Iris pigment epithelial cell (primary cell): Measurements from ENCODE around the gene ACTR1B.
"Not testable (repeated sequence)": the region's sequence is repeated elsewhere in the genome, so short reads cannot be mapped to it uniquely, and the experiment has no call there.

ENCODE experiments used
- DNase-seq: peaks from one replicate; pipeline ENCODE4 v3.0.0-alpha.2; 2011; ENCODE audit warnings: low read depth

Gene ACTR1B

DNA sequence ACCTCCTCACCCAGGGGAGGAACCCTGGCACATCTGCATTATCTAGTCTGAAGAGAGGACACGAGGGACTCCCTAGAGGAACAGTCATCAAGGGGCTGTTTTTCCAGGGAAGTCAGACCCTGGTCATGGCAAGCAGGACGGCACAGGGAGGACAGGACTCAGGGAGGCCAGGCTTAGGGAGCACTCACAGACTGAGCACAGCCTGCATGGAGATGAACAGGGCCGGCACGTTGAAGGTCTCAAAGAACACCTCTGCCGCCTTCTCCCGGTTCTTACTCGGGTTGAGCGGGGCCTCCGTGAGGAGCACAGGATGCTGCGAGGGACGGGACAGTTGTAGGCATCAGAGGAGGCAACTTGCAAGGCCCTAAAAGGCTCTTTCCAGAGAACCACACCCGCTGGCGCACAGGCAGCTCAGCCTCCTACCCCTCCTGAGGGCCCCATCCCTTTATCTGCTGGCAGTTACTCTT, 5.1 kb downstream of the ACTR1B start:
- no peak for DNase-seq

DNA sequence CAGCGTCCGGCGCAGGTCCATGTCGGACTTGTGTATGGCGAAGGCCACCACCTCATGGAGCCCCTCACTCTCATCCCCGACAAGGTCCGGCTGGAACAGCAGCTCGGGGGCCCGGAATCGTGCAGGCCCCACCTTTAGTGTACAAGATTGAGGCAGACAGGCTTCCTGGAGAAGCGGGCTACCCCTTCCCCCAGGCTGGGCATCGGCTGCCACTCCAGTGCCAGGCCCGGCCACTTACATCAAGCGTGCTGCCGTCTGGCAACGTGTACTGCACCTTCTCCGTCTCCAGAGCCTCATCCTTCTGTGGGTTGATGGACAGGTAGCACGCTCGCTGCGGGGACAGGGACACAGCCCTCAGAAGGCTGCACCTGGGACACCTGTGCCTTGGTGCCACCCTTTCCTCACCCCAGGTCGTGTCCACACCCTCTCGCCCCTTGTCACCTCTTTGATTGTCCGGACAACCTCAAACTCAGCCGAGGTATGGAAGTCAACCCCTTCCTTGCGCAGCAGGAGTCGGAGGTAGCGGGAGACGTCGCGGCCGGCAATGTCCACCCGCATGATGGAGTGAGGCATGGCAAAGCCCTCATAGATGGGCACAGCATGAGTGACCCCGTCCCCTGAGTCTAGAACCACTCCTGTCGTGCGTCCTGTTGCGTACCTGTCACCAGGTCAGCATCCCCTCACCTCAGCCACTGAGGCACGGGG, 5.7 kb downstream of the ACTR1B start:
- DNase-seq: no peak

DNA sequence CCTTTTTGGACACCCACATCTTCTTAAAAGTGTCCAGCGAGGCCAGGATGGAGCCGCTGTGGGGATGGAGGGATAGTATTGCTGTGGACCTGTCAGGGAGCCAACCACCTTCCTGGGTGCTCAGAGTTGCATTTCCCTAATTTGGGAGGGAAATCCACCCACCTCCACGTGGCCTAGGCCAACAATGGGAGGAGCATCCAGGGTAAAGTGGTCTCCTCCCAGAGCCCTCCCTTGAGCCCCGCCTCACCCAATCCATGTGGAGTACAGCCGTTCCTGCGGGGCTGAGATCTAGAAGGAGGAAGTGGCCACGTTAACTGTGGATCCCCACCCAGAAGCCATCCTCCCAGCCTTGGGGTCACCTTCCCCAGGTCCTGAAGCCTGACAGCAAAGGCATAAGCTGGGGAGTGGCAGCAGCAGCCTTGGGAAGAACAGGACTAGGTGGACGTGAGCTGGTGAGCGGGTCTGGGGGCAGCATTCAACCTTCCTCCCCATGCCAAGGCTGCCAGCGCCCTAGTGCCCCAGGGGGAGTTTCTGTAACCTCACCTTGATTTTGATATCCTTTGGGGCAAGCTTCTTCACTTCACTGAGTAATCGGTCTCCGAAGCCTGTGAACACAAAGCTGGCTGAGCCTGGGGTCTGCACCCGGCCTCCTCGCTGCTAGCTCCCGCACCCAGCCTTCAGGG, 6.8 kb downstream of the ACTR1B start:
- no peak for DNase-seq

DNA sequence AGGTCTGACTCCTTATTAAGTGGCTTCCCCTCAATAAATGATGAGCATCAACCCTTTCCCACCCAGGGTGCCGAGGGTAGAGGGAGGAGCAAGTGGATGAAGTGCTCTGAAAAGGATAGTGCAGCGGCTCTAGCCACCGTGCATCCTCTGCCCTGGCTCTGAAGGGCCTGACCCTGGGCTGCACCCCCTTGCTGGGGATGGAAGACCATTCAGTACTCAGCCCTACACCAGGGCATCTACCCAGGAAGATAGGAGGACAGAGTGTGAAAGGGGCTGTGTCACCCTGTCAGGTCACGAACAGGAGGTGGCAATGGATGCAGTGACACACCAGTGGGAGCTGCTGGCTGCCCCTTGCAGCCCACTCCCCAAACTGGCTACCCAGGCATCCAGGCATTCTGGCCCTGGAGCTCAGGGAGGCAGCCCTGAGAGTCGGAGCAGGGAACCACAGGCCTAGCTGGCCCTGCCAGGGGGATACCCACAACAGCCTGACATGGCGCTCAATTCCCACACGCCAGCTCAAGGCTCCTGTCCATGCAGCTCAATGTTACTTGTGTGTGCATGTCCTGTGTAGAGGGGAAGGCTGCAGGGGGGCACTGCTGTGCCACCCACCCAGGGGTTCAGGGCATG, 7.6 kb downstream of the ACTR1B start:
- no peak for DNase-seq

DNA sequence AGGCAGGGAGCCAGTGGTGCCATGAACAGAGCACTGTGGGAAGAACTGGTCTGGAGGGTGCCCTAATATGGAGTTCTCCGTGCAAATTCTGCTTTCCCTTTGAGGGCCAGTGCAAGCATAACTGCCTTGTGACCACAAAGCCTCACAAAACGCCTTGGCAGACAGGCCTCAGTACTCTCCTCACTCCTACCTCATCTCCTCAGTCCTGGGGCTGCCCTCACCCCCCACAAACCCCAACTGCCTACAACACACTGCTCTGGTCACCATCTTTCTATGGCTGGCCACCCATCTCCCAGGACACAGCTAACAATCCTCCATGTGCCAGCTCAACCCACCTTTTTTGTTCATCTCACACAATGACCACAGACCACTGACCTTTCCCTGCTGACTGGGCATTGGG, 9.1 kb downstream of the ACTR1B start:
- DNase-seq: no peak

DNA sequence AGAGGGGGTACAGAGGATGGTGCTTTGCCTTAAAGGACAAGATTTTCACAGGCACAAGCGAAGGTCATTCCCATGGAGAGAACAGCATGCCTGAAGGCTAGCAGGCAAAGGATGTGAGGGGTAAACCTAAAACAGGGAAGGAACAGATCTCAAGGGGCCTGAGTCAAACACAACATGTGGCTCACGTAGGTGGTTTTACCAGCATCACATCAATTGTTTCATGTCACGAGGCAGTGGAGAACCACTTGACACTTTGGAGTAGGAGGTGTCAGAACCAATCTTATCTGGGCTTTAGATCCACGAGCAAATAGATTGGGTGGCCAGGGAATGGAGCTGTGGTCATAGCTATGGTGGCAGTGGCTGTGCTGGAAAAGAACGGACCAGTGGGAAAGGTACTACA, 9.5 kb downstream of the ACTR1B start:
- DNase-seq: no peak

DNA sequence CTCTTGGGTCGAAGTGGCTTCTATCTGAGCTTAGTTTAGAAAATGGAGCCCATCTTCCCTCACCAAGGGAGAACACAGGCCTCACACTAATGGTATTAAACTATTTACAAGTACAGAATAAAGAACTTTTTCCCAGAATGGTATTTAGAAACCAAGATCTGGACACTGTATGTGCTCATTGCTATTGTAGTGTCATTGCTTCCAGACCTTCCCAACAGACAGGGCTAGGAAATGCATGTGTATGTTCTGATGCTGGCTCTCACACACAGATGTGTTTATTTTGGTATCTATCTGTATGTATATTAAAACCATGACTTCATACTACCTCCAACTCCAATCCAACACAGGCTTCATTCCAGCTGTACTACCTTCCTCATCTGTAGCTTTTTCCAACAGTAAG, 10.0 kb downstream of the ACTR1B start:
- DNase-seq: no peak

DNA sequence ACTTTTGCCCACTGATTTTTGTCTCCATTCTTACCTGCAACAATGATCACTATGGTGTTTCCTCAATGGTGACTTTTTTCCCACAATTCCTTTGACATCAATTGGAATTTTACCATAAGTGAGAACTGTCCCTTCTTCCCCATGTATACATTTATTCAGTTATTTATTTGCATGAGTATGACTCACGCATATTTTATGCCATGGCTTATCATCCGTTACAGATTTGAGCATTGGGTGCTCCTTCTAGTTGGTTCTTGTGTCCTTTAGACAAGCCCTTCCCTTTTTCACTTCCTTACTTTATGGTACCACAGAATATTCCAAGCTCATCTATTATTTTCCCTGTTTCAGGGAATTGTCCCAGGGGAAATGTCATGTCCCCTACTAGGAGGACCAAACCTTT, 10.4 kb downstream of the ACTR1B start:
- DNase-seq: no peak

DNA sequence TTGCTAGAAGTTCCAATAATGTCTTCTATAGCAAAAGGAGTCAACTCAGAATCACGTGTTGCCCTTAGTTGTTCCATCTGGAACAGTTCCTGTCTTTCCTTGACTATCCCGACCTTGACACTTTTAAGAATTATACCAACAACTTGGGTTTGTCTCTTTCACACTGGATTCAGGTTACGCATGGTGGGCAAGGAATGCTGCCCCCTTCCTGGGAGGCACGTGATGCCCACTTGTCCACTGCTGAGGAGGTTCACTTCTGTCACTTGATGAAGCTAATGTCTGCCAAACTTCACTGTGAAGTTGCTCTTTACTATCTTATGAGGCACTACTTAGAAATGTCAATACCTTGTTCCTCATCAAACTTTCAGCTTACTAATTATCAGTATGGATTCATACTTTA, 12.7 kb downstream of the ACTR1B start:
- no peak for DNase-seq

DNA sequence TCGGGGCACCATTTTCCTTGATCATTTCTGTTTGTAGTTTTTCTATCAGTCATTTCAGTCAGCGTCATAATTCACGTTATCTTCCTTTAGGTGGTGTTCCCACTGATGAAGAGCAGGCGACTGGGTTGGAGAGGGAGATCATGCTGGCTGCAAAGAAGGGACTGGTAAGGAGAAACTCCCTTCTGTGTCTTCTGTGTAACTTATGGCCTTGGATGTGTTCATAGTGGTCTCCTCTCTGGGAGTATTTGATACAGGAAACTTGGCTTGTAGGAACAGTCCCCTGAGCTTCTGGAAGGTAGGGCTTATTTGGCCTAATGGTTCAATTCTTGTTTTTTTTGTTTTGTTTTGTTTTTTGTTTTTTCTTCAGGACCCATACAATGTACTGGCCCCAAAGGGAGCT, 16.9 kb downstream of the ACTR1B start:
- no peak for DNase-seq

DNA sequence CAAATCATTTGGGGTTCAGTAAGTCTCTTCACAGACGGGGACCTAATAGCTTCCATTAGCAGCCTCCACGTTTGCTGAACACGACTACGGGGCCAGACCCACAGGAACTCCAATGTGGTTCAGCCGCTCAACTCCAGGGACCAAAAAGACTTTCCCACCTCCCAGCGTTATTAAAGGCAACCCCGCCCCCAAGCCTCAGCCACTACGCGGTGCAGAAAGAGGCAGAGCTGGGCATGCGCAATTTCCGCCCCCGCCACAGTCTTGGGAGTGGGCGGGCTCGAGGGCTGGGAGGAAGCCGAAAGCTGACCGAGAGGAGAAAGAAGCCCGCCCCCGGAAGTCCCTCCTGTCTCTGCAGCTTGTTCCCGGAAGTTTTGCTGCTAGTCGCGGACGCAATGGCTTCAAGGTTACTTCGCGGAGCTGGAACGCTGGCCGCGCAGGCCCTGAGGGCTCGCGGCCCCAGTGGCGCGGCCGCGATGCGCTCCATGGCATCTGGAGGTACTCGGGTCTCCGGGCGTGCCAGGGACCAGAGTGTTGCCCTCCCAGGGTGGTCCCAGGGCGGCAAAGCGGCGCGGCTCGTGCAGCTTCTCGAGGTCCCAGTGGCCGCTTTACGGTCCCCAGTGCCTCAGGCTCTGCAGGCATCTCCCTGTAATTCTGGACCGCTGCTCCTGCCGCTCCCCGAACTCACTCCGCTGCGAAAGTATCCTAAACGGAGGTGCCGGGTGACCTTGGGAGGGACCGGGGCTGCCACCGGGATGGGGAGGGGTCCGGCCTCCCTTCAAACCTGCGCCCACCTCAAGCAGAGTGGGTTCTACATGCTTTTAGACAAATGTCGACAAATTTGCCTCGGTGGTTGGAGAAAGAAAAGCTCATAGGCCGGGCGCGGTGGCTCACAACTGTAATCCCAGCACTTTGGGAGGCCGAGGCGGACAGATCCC, 17.9 kb downstream of the ACTR1B start, which contains the start of gene COX5B:
TSS of gene COX5B (plus strand) at position 368 of the 935 bp plus-strand sequence. CDS start at position 393, 25 bp downstream.
- DNase-seq: peak; percentile 97

DNA sequence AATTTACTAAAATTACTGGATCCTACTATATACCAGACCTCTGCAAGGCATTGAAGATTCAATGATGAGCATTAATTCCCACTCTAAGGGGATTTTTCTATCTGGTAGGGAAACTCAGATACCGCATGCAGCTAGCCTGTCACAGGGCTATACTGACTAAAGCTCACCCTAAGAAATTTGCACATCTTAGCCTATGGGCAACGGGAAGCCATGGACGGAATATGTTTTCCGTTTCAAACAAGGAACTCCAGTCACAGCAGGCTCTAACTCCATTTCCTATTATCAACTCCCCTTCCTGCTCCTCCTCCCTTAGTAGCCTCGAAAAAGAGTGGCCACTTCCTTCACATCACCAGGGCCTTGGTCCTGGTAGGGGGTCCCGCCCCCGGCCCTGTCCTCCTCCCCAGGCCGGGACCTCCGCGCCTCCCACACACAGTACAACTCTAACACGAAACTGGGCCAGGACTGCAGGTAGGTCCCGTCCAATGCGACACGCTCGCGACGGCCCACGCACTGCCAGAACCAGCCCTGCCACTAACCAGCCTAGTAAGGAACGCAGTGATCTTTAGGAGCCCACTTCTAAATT, 18.6 kb downstream of the ACTR1B start:
- peak; percentile 11 for DNase-seq

DNA sequence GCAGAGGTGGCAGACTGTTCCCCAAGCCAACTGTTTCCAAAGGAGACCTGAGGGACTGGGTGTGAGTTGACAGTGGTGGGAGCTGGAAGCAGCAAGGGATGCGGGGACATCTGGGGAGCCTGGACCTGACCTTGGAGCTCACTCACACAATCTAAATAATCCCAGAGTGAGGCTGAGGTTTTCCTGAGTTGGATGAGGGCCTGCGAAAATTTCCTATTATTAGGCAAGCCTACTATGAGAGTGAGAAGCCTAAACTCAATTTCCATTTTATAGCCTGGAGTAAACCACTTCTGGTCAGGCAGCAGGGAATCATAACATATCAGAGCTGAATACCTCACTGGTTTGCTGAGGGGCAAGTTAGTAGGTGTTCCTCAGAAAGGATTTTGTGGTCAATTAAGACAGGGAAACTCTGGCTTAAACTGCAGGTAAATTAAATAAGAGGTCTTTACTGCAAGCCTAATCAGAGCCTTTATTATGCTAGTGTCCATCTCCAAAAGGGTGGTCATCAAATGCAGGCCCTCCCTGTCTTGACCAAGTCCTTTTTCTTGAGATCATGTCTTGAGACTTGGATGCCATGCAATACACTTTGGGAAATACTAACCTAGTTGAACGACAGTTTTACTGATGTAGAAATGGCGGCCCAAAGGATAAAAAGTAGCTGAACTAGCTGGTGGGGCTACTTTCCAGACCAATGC, 19.7 kb downstream of the ACTR1B start:
- no peak for DNase-seq

DNA sequence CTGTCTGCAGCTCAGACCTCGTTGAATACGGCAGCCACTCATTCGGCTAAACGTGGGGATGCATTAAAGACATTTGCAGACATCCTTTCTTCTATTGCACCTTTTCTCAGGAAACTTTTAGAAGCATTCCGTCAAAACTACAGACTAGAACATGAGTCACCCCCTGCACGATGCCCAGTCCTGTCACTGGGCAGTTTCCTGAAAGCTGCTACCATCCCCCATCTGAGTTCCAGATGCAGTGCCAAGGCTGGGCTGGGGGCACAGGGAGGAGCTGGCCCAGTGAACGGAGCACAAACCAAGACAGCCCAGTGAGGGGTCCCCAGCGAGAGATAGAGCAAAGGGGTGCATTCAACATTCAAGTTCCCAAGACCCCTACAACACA, 37.8 kb downstream of the ACTR1B start:
- DNase-seq: not testable (repeated sequence)

DNA sequence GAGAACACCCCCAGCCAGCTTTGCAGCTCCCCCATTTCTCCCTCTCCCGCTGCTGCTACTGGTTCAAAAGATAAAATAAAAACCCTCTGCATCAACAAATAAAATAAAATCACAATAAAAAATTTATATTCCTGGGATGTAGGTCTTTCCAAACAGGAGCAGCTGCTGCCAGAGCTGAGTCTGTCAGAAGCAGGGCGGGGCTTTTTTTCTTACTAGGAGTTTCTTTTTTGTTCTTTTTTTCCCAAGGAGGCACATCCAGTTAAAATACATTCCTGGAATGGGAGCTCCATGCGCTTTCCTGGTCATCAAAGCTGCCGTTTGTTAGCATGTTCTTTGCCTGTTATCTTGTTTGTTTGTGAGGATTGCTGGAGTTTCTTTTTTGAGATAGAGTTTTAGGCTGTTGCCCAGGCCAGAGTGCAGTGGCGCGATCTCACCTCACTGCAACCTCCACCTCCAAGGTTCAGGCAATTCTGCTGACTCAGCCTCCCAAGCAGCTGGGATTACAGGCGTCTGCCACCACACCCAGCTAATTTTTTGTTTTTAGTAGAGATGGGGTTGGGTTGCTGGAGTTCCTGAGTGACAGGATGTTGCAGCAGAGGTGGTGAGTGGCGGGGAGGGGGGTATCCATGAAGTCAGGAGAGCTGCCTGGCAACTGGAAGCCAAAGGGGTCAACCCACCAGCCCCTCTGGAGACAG, 38.3 kb downstream of the ACTR1B start:
- not testable (repeated sequence) for DNase-seq

DNA sequence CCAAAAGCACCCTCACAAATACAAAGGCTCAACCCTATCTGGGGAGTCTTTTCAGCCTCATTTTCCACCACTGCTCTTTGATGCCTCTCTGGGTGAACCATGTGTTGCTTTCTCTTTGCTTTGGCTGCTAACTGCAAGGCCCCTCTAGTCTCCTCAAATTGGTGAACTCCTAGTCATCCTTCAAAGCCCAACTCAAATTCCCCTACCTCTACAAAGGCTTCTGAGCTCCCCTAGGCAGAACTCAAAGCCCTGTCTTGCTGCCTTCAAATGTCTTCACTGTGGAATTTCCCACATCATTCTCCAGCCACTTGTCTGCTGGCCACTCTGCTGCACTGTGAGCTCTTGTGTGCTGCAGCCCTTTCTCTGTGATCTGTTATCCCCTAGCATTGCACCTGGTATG, 40.9 kb downstream of the ACTR1B start:
- not testable (repeated sequence) for DNase-seq

DNA sequence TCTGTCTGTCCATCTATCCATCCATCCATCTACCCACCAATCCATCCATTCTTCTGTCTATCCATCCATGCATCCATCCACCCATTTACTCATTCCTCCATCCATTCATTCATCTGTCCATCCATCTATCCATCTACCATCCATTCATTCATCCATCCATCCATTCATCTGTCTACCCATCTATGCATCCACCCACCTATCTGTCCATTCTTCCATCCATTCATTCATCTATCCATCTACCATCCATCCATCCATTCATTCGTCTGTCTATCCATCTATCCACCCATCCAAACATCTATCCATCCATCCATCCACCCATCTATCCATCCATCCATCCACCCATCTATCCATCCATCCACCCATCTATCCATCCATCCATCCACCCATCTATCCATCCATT, 43.4 kb downstream of the ACTR1B start:
- not testable (repeated sequence) for DNase-seq

DNA sequence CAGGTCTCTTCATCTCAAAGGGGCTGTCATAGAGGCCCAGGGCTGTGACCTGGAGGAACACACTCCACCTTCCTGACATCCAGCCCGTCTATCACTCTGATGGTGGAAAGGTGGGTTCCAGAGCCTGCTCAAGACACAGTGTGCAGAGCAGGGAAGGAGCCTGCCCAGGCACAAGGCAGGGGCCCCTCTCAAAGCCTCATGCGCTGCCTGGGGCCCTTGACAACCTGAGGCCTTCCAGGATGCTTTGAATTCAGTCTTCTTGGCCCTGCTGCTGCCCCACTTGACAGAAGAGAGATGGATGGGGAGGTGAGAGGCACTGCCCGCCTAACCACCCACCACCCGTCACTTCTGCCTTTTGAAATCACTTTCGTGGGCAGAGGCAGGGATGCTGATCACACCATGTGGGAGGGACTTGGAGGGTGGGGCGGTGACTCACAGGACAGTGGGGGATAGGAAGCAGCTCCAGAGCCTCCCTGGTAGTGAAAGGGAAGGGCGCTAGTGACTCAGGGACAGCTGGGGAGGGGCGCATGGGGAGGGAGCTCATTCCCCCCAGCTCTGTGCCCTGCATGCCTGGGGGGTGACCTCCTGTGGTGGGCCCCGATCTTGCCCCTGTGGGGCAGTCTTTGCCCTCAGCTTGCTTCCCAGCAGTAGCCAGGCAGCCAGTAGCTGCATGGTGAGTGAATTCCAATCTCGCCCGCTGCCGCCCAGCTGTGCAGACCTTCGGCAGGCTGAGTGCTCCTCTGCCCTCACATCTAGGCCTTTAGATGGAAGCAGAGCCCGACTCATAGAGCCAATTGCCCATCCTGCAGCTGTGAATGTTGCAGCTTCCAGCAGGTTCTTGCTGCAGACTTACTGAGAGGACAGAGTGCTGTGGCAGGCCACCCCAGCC, 44.7 kb downstream of the ACTR1B start:
- DNase-seq: peak; percentile 10

DNA sequence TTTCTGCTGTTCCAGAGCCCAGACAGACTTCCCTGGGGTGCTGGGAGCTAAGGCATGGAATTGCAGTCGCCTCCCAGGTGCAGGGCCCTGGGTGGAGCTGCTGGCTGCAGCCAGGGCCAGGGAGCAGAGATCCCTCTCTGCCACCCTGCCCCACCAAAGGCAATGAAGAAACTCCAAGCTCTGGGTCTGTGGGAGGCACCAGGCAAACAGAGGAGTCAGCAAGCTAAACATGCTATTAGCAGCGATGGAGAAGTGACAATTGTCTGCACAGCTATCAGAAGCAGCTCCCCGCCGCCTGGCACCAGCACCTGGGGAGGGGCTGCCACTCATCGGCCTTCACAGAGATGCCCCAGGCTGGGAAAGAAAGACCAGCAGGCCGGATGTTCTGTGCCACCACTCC, 45.9 kb downstream of the ACTR1B start:
- DNase-seq: no peak
